Activated T-cell treated with anti-CD3 and anti-CD28 coated beads, Interleukin-2, amount 50 U/mL, for 1 hour (primary cell): ENCODE measurements around the gene MT1B.
"Not testable (repeated sequence)": the region's sequence is repeated elsewhere in the genome, so short reads cannot be mapped to it uniquely, and the experiment has no call there.

Source experiments
- DNase-seq: peaks from one replicate; pipeline ENCODE4 v3.0.0-alpha.2; 2020

MT1B gene

GRCh38 chr16:56669840-56670619 lies 18.3 kb downstream of the MT1B start:
- no peak for DNase-seq

- DNase-seq = no peak
Measured at GRCh38 chr16:56670620-56670934, 18.9 kb downstream of the MT1B start.

GRCh38 chr16:56671691-56672090 lies 20.0 kb downstream of the MT1B start:
- not testable (repeated sequence) for DNase-seq

- not testable (repeated sequence) for DNase-seq
Measured at GRCh38 chr16:56672171-56672570, 20.5 kb downstream of the MT1B start.

- DNase-seq = no peak
Measured at GRCh38 chr16:56672761-56673536, 21.3 kb downstream of the MT1B start.

- no peak for DNase-seq
Measured at GRCh38 chr16:56673921-56674320, 22.2 kb downstream of the MT1B start.

- not testable (repeated sequence) for DNase-seq
Measured at GRCh38 chr16:56674570-56674969, 22.9 kb downstream of the MT1B start.

GRCh38 chr16:56675685-56676210 lies 24.1 kb downstream of the MT1B start:
- DNase-seq = peak; percentile 60

- DNase-seq = no peak
Measured at GRCh38 chr16:56677474-56677873, 25.8 kb downstream of the MT1B start.

- no peak for DNase-seq
Measured at GRCh38 chr16:56679078-56679730, 27.5 kb downstream of the MT1B start.

- DNase-seq = no peak
Measured at GRCh38 chr16:56679818-56680217, 28.1 kb downstream of the MT1B start.

GRCh38 chr16:56681939-56682702 lies 30.4 kb downstream of the MT1B start, which contains the start of gene MT1X:
TSS of gene MT1X (plus strand) at chr16:56682470. CDS start at chr16:56682541, 71 bp downstream.
- peak; percentile 91 for DNase-seq

- DNase-seq = no peak
Measured at GRCh38 chr16:56682703-56683397, 31.2 kb downstream of the MT1B start.

- DNase-seq = no peak
Measured at GRCh38 chr16:56683424-56684172, 31.9 kb downstream of the MT1B start.

GRCh38 chr16:56684256-56684925 lies 32.7 kb downstream of the MT1B start:
- DNase-seq = no peak

- DNase-seq = no peak
Measured at GRCh38 chr16:56684926-56685590, 33.4 kb downstream of the MT1B start.

GRCh38 chr16:56686758-56687157 lies 35.1 kb downstream of the MT1B start:
- no peak for DNase-seq

- no peak for DNase-seq
Measured at GRCh38 chr16:56688762-56689161, 37.1 kb downstream of the MT1B start.

- no peak for DNase-seq
Measured at GRCh38 chr16:56689171-56689570, 37.5 kb downstream of the MT1B start.
